Liver (tissue), 9 donors: ENCODE data around the gene CDSN. TPM values are rescaled to one million over a fixed set of nuclear protein-coding genes. Genes with fewer than 3 reads are reported as not detected.

Source experiments
- DNase-seq: peaks from one replicate; pipeline ENCODE4 v3.0.0-alpha.2; 2017; ENCODE audit warnings: low spot score
- H3K27ac ChIP-seq, 2 donors: one replicate each; pipeline ENCODE4 v1.7.0; 2013; ENCODE audit warnings: inconsistent platforms in 2 of 2, low read length in 2 of 2, control low read depth in 1 of 2, low read depth in 1 of 2, mild to moderate bottlenecking in 1 of 2
- H3K27me3 ChIP-seq, 4 donors: one replicate each; pipeline versions ENCODE4 v1.6.1 to v1.7.0; 2013; ENCODE audit warnings: low read length in 3 of 4, inconsistent platforms in 1 of 4, mild to moderate bottlenecking in 1 of 4, moderate library complexity in 1 of 4; ENCODE audit not compliant: control insufficient read depth in 4 of 4, insufficient read depth in 4 of 4
- H3K36me3 ChIP-seq, 4 donors: one replicate each; pipeline versions ENCODE4 v1.6.1 to v1.7.0; 2013; ENCODE audit warnings: low read length in 3 of 4, mild to moderate bottlenecking in 3 of 4, low read depth in 1 of 4, moderate library complexity in 1 of 4; ENCODE audit not compliant: control insufficient read depth in 4 of 4, insufficient read depth in 3 of 4
- H3K4me1 ChIP-seq, 4 donors: one replicate each; pipeline versions ENCODE4 v1.6.1 to v1.7.0; 2013; ENCODE audit warnings: low read length in 3 of 4, mild to moderate bottlenecking in 3 of 4, moderate library complexity in 1 of 4; ENCODE audit not compliant: control insufficient read depth in 4 of 4, insufficient read depth in 4 of 4
- H3K4me3 ChIP-seq, 3 donors: one replicate each; pipeline versions ENCODE4 v1.6.1 to v1.7.0; 2013; ENCODE audit warnings: low read length in 3 of 3, control low read depth in 1 of 3, low read depth in 1 of 3, mild to moderate bottlenecking in 1 of 3
- H3K9ac ChIP-seq, 2 donors: one replicate each; pipeline ENCODE4 v1.7.0; 2013; ENCODE audit warnings: low read length in 2 of 2, mild to moderate bottlenecking in 2 of 2, moderate library complexity in 2 of 2, control low read depth in 1 of 2, low read depth in 1 of 2
- H3K9me3 ChIP-seq, 4 donors: one replicate each; pipeline versions ENCODE4 v1.6.1 to v1.7.0; 2013; ENCODE audit warnings: low read length in 3 of 4; ENCODE audit not compliant: control insufficient read depth in 4 of 4
- EGR1 ChIP-seq, 2 donors: IDR thresholded peaks; 2 replicates each; pipeline ENCODE4 v1.6.1; 2016 to 2018; ENCODE audit warnings: antibody characterized with exemption in 2 of 2, low read depth in 2 of 2
- FOXA1 ChIP-seq: IDR thresholded peaks from 2 replicates; pipeline ENCODE4 v1.6.1; 2016; ENCODE audit warnings: antibody characterized with exemption
- FOXA2 ChIP-seq: IDR thresholded peaks from 2 replicates; pipeline ENCODE4 v1.6.1; 2016; ENCODE audit warnings: antibody characterized with exemption
- GABPA ChIP-seq, 2 donors: IDR thresholded peaks in 1 of 2; conservative IDR thresholded peaks in 1 of 2; 2 replicates each; pipeline ENCODE4 v1.6.1; 2016; ENCODE audit warnings: antibody characterized with exemption in 2 of 2, mild to moderate bottlenecking in 1 of 2, moderate library complexity in 1 of 2
- HNF4A ChIP-seq, 2 donors: conservative IDR thresholded peaks; 2 replicates each; pipeline ENCODE4 v1.6.1; 2016; ENCODE audit warnings: antibody characterized with exemption in 2 of 2, mild to moderate bottlenecking in 2 of 2
- HNF4G ChIP-seq: IDR thresholded peaks from 2 replicates; pipeline ENCODE4 v1.6.1; 2016; ENCODE audit warnings: antibody characterized with exemption
- JUND ChIP-seq, 2 donors: IDR thresholded peaks; 2 replicates each; pipeline ENCODE4 v1.6.1; 2016; ENCODE audit warnings: antibody characterized with exemption in 2 of 2
- NR2F2 ChIP-seq: IDR thresholded peaks from 2 replicates; pipeline ENCODE4 v1.6.1; 2016; ENCODE audit warnings: antibody characterized with exemption
- RAD21 ChIP-seq, 2 donors: IDR thresholded peaks; 2 replicates each; pipeline ENCODE4 v1.6.1; 2016; ENCODE audit warnings: antibody characterized with exemption in 2 of 2, mild to moderate bottlenecking in 2 of 2
- RXRA ChIP-seq, 2 donors: IDR thresholded peaks; 2 replicates each; pipeline ENCODE4 v1.6.1; 2017 to 2018; ENCODE audit warnings: antibody characterized with exemption in 2 of 2, mild to moderate bottlenecking in 1 of 2
- SP1 ChIP-seq: IDR thresholded peaks from 2 replicates; pipeline ENCODE4 v1.6.1; 2018; ENCODE audit warnings: antibody characterized with exemption, mild to moderate bottlenecking
- TAF1 ChIP-seq: conservative IDR thresholded peaks from 2 replicates; pipeline ENCODE4 v1.6.1; 2016; ENCODE audit warnings: antibody characterized with exemption, mild to moderate bottlenecking
- YY1 ChIP-seq: IDR thresholded peaks from 2 replicates; pipeline ENCODE4 v1.6.1; 2016; ENCODE audit warnings: antibody characterized with exemption, mild to moderate bottlenecking
- WGBS: extraction: QIAGEN DNeasy Blood & Tissue Kit; methylation state at CpG from one replicate; pipeline ENCODE4 v1.1.7; 2013; 5-methylcytosine and 5-hydroxymethylcytosine counted together
- polyA plus RNA-seq, 2 donors: library from polyadenylated mRNA; stranded (reverse) in 1 of 2; unstranded in 1 of 2; fragments of 200-250 nt in 1 of 2; fragments of >200 nt in 1 of 2; fragmentation: Nextera tagmentation in 1 of 2; extraction: Ambion mirVana in 1 of 2; gene quantifications; one replicate each; pipeline versions ENCODE4 v1.2.1 to v1.2.3, GENCODE V29; 2013 to 2015
- total RNA-seq, 2 donors: library from RNA; depleted of rRNA; stranded (reverse); fragments of >200 nt; gene quantifications; one replicate each; pipeline ENCODE4 v1.2.3, GENCODE V29; 2014
- TF ChIP-seq, protein P1 (sequence below): IDR thresholded peaks from 2 replicates; pipeline ENCODE4 v1.6.1; 2016; ENCODE audit warnings: antibody characterized with exemption
- TF ChIP-seq, protein P2 (sequence below): fragments of 150-350 bp; IDR thresholded peaks from 2 replicates; pipeline ENCODE4 v1.5.1; 2017; ENCODE audit warnings: improper control_type of control experiment, low read depth, low read length; ENCODE audit not compliant: missing input control
- TF ChIP-seq, protein P3 (sequence below): IDR thresholded peaks from 2 replicates; pipeline ENCODE4 v1.6.1; 2016; ENCODE audit warnings: antibody characterized with exemption
- TF ChIP-seq, protein P4 (sequence below): IDR thresholded peaks from 2 replicates; pipeline ENCODE4 v1.6.1; 2016; ENCODE audit warnings: antibody characterized with exemption, mild to moderate bottlenecking
- TF ChIP-seq, protein P5 (sequence below): IDR thresholded peaks from 2 replicates; pipeline ENCODE4 v1.6.1; 2016; ENCODE audit warnings: antibody characterized with exemption
- donor health status: healthy.
- donor health status: healthy.
- donor health status: healthy.
- donor health status: healthy.
- donor health status: healthy.

CDSN gene
- total and polyA plus RNA-seq, 4 donors: not detected

DNA sequence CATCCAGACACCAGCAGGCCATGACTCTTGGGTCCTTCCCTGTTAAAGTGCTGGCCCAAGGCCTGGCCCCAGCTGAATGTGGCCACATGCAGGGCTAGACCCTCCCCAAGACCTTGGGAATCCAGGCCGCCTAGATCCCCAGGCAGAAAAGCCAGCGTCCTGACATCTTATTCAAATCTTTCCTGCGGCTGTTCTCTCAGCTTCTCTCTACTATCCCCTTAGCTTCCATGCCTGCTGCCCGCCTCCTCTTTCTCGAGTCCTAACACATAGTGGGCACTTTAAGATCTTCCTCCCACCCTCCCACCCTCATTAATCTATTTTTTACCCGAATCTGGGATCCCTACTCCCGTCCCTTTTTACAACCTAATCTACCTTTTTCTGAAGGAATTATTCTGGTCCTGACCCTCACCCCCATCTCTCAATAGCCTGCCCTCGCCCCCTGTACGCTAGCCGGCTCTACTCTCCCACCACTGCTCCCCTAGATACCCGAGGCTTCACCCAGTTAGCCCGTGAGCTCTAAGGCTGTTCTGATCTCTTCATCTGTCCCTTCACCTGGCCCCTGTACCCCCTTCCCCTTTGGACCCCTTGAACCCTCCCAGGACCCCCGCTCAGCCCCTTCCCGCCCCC is 37.4 kb upstream of the CDSN start, which contains the start of gene CCHCR1:
Gene CCHCR1 (minus strand): TSS at position 290 of the 627 bp plus-strand sequence. CDS start 202 bp downstream, at position 88.
- Histone ChIP-seq H3K4me1 (peaks cover 3 to 14% (median 11%) of the 10 kb centered on the region in 4 donors), H3K9ac (peak within 1 kb of the TSS; percentile 42 to 64), H3K36me3 (peaks cover 0 to 7% (median 3%) of the 10 kb centered on the region in 4 donors), H3K4me3 (peak within 1 kb of the TSS; percentile 66 to 77 (median 74)), H3K27ac (peak within 1 kb of the TSS; percentile 15 to 51), H3K9me3 (no peaks in the 10 kb centered on the region), H3K27me3 (no peaks in the 10 kb centered on the region)
- 15% methylated on average over 14 of the region's 14 CpGs for WGBS
- TF ChIP-seq, protein P1, sequence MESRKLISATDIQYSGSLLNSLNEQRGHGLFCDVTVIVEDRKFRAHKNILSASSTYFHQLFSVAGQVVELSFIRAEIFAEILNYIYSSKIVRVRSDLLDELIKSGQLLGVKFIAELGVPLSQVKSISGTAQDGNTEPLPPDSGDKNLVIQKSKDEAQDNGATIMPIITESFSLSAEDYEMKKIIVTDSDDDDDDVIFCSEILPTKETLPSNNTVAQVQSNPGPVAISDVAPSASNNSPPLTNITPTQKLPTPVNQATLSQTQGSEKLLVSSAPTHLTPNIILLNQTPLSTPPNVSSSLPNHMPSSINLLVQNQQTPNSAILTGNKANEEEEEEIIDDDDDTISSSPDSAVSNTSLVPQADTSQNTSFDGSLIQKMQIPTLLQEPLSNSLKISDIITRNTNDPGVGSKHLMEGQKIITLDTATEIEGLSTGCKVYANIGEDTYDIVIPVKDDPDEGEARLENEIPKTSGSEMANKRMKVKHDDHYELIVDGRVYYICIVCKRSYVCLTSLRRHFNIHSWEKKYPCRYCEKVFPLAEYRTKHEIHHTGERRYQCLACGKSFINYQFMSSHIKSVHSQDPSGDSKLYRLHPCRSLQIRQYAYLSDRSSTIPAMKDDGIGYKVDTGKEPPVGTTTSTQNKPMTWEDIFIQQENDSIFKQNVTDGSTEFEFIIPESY: no peak
- TF ChIP-seq, protein P2, sequence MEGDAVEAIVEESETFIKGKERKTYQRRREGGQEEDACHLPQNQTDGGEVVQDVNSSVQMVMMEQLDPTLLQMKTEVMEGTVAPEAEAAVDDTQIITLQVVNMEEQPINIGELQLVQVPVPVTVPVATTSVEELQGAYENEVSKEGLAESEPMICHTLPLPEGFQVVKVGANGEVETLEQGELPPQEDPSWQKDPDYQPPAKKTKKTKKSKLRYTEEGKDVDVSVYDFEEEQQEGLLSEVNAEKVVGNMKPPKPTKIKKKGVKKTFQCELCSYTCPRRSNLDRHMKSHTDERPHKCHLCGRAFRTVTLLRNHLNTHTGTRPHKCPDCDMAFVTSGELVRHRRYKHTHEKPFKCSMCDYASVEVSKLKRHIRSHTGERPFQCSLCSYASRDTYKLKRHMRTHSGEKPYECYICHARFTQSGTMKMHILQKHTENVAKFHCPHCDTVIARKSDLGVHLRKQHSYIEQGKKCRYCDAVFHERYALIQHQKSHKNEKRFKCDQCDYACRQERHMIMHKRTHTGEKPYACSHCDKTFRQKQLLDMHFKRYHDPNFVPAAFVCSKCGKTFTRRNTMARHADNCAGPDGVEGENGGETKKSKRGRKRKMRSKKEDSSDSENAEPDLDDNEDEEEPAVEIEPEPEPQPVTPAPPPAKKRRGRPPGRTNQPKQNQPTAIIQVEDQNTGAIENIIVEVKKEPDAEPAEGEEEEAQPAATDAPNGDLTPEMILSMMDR: no peak
- TF ChIP-seq GABPA (IDR thresholded peaks at IDR 0.05 in 1 of 2, conservative IDR thresholded peaks at IDR 0.05 in 1 of 2): no peak
- no peak for TF ChIP-seq RAD21 (IDR thresholded peaks at IDR 0.05)
- no peak for TF ChIP-seq SP1
- TF ChIP-seq, protein P3, sequence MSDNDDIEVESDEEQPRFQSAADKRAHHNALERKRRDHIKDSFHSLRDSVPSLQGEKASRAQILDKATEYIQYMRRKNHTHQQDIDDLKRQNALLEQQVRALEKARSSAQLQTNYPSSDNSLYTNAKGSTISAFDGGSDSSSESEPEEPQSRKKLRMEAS: no peak
- no peak for TF ChIP-seq EGR1 (IDR thresholded peaks at IDR 0.05; ENCODE audit: low read depth in 2 of 2)
- no peak for TF ChIP-seq HNF4A (conservative IDR thresholded peaks at IDR 0.05)
- TF ChIP-seq, protein P4, sequence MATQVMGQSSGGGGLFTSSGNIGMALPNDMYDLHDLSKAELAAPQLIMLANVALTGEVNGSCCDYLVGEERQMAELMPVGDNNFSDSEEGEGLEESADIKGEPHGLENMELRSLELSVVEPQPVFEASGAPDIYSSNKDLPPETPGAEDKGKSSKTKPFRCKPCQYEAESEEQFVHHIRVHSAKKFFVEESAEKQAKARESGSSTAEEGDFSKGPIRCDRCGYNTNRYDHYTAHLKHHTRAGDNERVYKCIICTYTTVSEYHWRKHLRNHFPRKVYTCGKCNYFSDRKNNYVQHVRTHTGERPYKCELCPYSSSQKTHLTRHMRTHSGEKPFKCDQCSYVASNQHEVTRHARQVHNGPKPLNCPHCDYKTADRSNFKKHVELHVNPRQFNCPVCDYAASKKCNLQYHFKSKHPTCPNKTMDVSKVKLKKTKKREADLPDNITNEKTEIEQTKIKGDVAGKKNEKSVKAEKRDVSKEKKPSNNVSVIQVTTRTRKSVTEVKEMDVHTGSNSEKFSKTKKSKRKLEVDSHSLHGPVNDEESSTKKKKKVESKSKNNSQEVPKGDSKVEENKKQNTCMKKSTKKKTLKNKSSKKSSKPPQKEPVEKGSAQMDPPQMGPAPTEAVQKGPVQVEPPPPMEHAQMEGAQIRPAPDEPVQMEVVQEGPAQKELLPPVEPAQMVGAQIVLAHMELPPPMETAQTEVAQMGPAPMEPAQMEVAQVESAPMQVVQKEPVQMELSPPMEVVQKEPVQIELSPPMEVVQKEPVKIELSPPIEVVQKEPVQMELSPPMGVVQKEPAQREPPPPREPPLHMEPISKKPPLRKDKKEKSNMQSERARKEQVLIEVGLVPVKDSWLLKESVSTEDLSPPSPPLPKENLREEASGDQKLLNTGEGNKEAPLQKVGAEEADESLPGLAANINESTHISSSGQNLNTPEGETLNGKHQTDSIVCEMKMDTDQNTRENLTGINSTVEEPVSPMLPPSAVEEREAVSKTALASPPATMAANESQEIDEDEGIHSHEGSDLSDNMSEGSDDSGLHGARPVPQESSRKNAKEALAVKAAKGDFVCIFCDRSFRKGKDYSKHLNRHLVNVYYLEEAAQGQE: no peak
- no peak for TF ChIP-seq TAF1
- TF ChIP-seq YY1: no peak
- TF ChIP-seq FOXA1: no peak
- TF ChIP-seq FOXA2: no peak
- TF ChIP-seq JUND (IDR thresholded peaks at IDR 0.05): no peak
- TF ChIP-seq NR2F2: no peak
- TF ChIP-seq, protein P5, sequence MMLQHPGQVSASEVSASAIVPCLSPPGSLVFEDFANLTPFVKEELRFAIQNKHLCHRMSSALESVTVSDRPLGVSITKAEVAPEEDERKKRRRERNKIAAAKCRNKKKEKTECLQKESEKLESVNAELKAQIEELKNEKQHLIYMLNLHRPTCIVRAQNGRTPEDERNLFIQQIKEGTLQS: no peak
- no peak for TF ChIP-seq RXRA (IDR thresholded peaks at IDR 0.05)
- TF ChIP-seq HNF4G: no peak
- DNase-seq: no peak
